ENCODE results near the gene PLCG1.

DNA sequence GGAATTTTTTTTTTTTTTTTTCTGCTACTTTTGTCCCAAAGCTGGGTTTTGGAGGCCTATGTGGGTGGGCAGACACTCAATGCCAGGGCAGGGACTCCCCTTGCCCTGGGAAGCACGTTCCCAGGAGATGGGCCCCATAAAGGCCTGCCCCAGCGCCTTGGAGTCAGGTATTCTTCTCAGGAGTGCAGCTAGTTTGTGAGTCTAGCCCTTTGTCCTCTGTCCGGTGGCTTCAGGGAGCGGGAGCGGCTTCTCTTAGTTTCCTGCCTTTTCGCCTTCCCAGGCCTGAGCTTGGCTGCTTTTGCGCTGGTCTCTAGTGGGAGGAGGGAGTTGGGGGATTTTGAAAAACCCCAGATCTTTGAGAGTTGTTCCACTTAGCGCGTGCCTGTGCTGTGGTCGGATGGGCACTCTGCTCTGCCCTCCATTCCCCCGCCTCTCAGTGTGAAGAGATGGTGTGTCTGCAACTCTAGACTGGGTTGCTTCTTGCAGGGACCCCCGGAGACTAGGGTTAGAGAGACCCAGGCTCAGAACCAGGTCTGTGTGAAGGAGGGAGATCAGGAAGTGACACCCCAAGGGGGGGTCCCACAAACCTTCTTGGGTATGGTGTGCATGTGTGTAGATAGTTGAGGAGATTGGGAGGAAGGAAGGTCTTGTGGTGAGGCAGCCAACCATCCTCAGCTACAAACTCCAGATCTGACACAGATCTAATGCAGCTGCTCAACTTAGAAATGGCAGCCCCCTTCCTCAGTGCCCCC lies 1.3 kb downstream of the PLCG1 start:
- no peak for TF ChIP-seq EZH2 (IDR thresholded peaks at IDR 0.05; ENCODE audit: low read depth)
- TF ChIP-seq, protein P1, sequence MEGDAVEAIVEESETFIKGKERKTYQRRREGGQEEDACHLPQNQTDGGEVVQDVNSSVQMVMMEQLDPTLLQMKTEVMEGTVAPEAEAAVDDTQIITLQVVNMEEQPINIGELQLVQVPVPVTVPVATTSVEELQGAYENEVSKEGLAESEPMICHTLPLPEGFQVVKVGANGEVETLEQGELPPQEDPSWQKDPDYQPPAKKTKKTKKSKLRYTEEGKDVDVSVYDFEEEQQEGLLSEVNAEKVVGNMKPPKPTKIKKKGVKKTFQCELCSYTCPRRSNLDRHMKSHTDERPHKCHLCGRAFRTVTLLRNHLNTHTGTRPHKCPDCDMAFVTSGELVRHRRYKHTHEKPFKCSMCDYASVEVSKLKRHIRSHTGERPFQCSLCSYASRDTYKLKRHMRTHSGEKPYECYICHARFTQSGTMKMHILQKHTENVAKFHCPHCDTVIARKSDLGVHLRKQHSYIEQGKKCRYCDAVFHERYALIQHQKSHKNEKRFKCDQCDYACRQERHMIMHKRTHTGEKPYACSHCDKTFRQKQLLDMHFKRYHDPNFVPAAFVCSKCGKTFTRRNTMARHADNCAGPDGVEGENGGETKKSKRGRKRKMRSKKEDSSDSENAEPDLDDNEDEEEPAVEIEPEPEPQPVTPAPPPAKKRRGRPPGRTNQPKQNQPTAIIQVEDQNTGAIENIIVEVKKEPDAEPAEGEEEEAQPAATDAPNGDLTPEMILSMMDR (conservative IDR thresholded peaks at IDR 0.05), result no peak
